Gastrocnemius medialis (tissue), 4 donors: ENCODE results near the gene SYMPK. TPM values are rescaled to one million over a fixed set of nuclear protein-coding genes. Genes with fewer than 3 reads are reported as not detected.

ENCODE experiments used
- ATAC-seq, 2 donors: fragments of 150-250 bp; one replicate each; pipeline ENCODE4 v1.9.1; 2016
- DNase-seq, 2 donors: peaks; one replicate each; pipeline ENCODE4 v3.0.0-alpha.2; 2019
- H3K27ac ChIP-seq, 4 donors: fragments of 200-600 bp; sonication (generic); 1 replicate in 1 of 4; 2 replicates in 3 of 4; pipeline ENCODE4 v1.5.1; 2016 to 2018; ENCODE audit warnings: mild to moderate bottlenecking in 2 of 4, moderate library complexity in 1 of 4
- H3K27me3 ChIP-seq, 3 donors: fragments of 200-600 bp; sonication (generic) in 2 of 3; 1 replicate in 1 of 3; 2 replicates in 2 of 3; pipeline versions ENCODE4 v1.5.1 to v1.6.0; 2016 to 2019; ENCODE audit warnings: mild to moderate bottlenecking in 1 of 3, moderate library complexity in 1 of 3
- H3K36me3 ChIP-seq, 2 donors: fragments of 200-600 bp; sonication (generic) in 1 of 2; one replicate each; pipeline ENCODE4 v1.5.1; 2017 to 2018
- H3K4me1 ChIP-seq, 2 donors: fragments of 200-600 bp; sonication (generic) in 1 of 2; one replicate each; pipeline ENCODE4 v1.5.1; 2016 to 2017; ENCODE audit warnings: mild to moderate bottlenecking in 2 of 2
- H3K4me3 ChIP-seq, 4 donors: fragments of 200-600 bp; sonication (generic) in 3 of 4; 1 replicate in 1 of 4; 2 replicates in 3 of 4; pipeline ENCODE4 v1.5.1; 2016 to 2019; ENCODE audit warnings: mild to moderate bottlenecking in 2 of 4
- H3K9me3 ChIP-seq, 3 donors: fragments of 200-600 bp; sonication (generic) in 2 of 3; 1 replicate in 1 of 3; 2 replicates in 2 of 3; pipeline ENCODE4 v1.5.1; 2016 to 2019
- CTCF ChIP-seq, 5 experiments: fragments of 450-650 bp in 3 of 5; fragments of 200-600 bp in 2 of 5; sonication (generic) in 2 of 5; IDR thresholded peaks in 4 of 5; conservative IDR thresholded peaks in 1 of 5; 1 replicate in 4 of 5; 2 replicates in 1 of 5; pipeline ENCODE4 v1.5.1; 2016 to 2019; ENCODE audit warnings: antibody characterized with exemption in 5 of 5, mild to moderate bottlenecking in 3 of 5, moderate library complexity in 3 of 5
- POLR2A ChIP-seq, 2 donors: fragments of 450-650 bp; IDR thresholded peaks; one replicate each; pipeline ENCODE4 v1.6.1; 2017; ENCODE audit warnings: antibody characterized with exemption in 2 of 2, mild to moderate bottlenecking in 2 of 2, moderate library complexity in 2 of 2
- in situ Hi-C, 4 donors: fragments of 200-750 bp; cut with MboI; loops; one replicate each; pipeline versions ENCODE4 v1.15.0 to v1.8.0; 2017; ENCODE audit warnings: low sequenced_read_pairs in 4 of 4
- intact Hi-C: fragments of 100-400 bp; cut with DNase I; formaldehyde crosslinking; loops from one replicate; pipeline ENCODE4 v1.15.1; 2023; ENCODE audit warnings: low total_unique reads
- total RNA-seq, 4 donors: library from RNA; depleted of rRNA; stranded (reverse); fragments of >200 nt; gene quantifications; one replicate each; pipeline versions ENCODE4 v1.1.0 to v1.2.3, GENCODE V29; 2016

SYMPK gene
- total RNA-seq, 4 donors from 2014 or later, result 14.1 to 64.6 (median 34.9) TPM

GRCh38 chr19:45862271-45862563 is 730 bp downstream of the SYMPK start:
- peaks cover 17 to 22% of the 10 kb centered on the region in 2 donors for H3K4me1 ChIP-seq
- peaks cover 10 to 16% (median 10%) of the 10 kb centered on the region in 3 donors for H3K27me3 ChIP-seq
- in situ Hi-C loops (no loop called here), intact Hi-C loops (loop anchor here (1.0 to 2.0 kb wide), 3 partner anchors 91 to 155 kb away; partner anchors contain the start of gene CCDC61)
- H3K27ac ChIP-seq, result peak overlapping the region; percentile 85 to 95 (median 90)
- H3K9me3 ChIP-seq, result no peaks in the 10 kb centered on the region
- H3K36me3 ChIP-seq, result peaks cover 0 to 13% of the 10 kb centered on the region in 2 donors
- no peak for TF ChIP-seq CTCF (IDR thresholded peaks at IDR 0.05 in 4 of 5, conservative IDR thresholded peaks at IDR 0.05 in 1 of 5)
- no peak for TF ChIP-seq POLR2A (IDR thresholded peaks at IDR 0.05)
- ATAC-seq (peak; percentile 3 to 20), DNase-seq (no peak)
- peak overlapping the region; percentile 62 to 95 (median 86) for H3K4me3 ChIP-seq

- no peak for ATAC-seq
- Histone ChIP-seq H3K27me3 (peaks cover 10 to 16% (median 10%) of the 10 kb centered on the region in 3 donors), H3K4me1 (peaks cover 17 to 22% of the 10 kb centered on the region in 2 donors), H3K27ac (no peak overlapping the region), H3K36me3 (peaks cover 0 to 13% of the 10 kb centered on the region in 2 donors), H3K4me3 (no peak overlapping the region), H3K9me3 (no peaks in the 10 kb centered on the region)
- intact Hi-C loops, result no loop called here
- no peak for DNase-seq
- in situ Hi-C loops, result no loop called here
- TF ChIP-seq POLR2A (IDR thresholded peaks at IDR 0.05) (no peak), CTCF (IDR thresholded peaks at IDR 0.05 in 4 of 5, conservative IDR thresholded peaks at IDR 0.05 in 1 of 5) (no peak)
Observed at GRCh38 chr19:45860359-45861259, 2.3 kb downstream of the SYMPK start.

- no peaks in the 10 kb centered on the region for H3K4me1 ChIP-seq
- peaks cover 0 to 63% of the 10 kb centered on the region in 2 donors for H3K36me3 ChIP-seq
- intact Hi-C loops (no loop called here), in situ Hi-C loops (no loop called here)
- DNase-seq, result no peak
- no peak overlapping the region for H3K27ac ChIP-seq
- H3K9me3 ChIP-seq, result no peaks in the 10 kb centered on the region
- H3K27me3 ChIP-seq, result no peaks in the 10 kb centered on the region
- no peak overlapping the region for H3K4me3 ChIP-seq
- ATAC-seq, result no peak
- TF ChIP-seq POLR2A (IDR thresholded peaks at IDR 0.05) (no peak), CTCF (IDR thresholded peaks at IDR 0.05 in 4 of 5, conservative IDR thresholded peaks at IDR 0.05 in 1 of 5) (no peak)
Observed at GRCh38 chr19:45854167-45854778, 8.7 kb downstream of the SYMPK start.

- Histone ChIP-seq H3K4me1 (no peaks in the 10 kb centered on the region), H3K36me3 (peaks cover 0 to 73% of the 10 kb centered on the region in 2 donors), H3K27ac (no peak overlapping the region), H3K4me3 (no peak overlapping the region), H3K27me3 (no peaks in the 10 kb centered on the region), H3K9me3 (no peaks in the 10 kb centered on the region)
- intact Hi-C loops (no loop called here), in situ Hi-C loops (no loop called here)
- DNase-seq, result no peak
- TF ChIP-seq POLR2A (IDR thresholded peaks at IDR 0.05) (no peak), CTCF (IDR thresholded peaks at IDR 0.05 in 4 of 5, conservative IDR thresholded peaks at IDR 0.05 in 1 of 5) (no peak)
- ATAC-seq, result no peak
Observed at GRCh38 chr19:45852983-45853382, 10.0 kb downstream of the SYMPK start.
